MM.1S (cell line): Measurements from ENCODE around the gene PANK2.

Source experiments
- DNase-seq: peaks from one replicate; pipeline ENCODE4 v3.0.0-alpha.2; 2015
- H2AFZ ChIP-seq: fragments of 300-600 bp; sonication (generic); 2 replicates; pipeline ENCODE4 v1.6.0; 2016; ENCODE audit warnings: antibody characterized with exemption, low read length
- H3F3A ChIP-seq: fragments of 300-600 bp; sonication (generic); 2 replicates; pipeline ENCODE4 v1.6.1; 2016; ENCODE audit warnings: mild to moderate bottlenecking, antibody characterized with exemption, low read length, moderate library complexity, mixed read lengths; ENCODE audit not compliant: insufficient read depth
- H3K27ac ChIP-seq: fragments of 300-600 bp; sonication (generic); 2 replicates; pipeline ENCODE4 v1.5.1; 2016; ENCODE audit warnings: mild to moderate bottlenecking, low read length
- H3K27me3 ChIP-seq: fragments of 300-600 bp; sonication (generic); replicated peaks from 2 replicates; pipeline ENCODE4 v1.6.0; 2016; ENCODE audit warnings: low read length; ENCODE audit not compliant: insufficient read depth
- H3K36me3 ChIP-seq: fragments of 300-600 bp; sonication (generic); replicated peaks from 2 replicates; pipeline ENCODE4 v1.6.1; 2016; ENCODE audit warnings: mild to moderate bottlenecking, low read length, mixed read lengths; ENCODE audit not compliant: insufficient read depth
- H3K4me1 ChIP-seq: fragments of 300-600 bp; sonication (generic); 2 replicates; pipeline ENCODE4 v1.6.1; 2016; ENCODE audit warnings: low read length, mixed read lengths
- H3K4me2 ChIP-seq: fragments of 300-600 bp; sonication (generic); 2 replicates; pipeline ENCODE4 v1.6.0; 2016; ENCODE audit warnings: low read depth, low read length
- H3K4me3 ChIP-seq: fragments of 300-600 bp; sonication (generic); 2 replicates; pipeline ENCODE4 v1.5.1; 2016; ENCODE audit warnings: low read length, mixed read lengths
- H3K79me2 ChIP-seq: fragments of 300-600 bp; sonication (generic); 2 replicates; pipeline ENCODE4 v1.6.1; 2016; ENCODE audit warnings: mixed run types, low read length, mixed read lengths
- H3K9ac ChIP-seq: fragments of 300-600 bp; sonication (generic); 2 replicates; pipeline ENCODE4 v1.6.1; 2016; ENCODE audit warnings: low read length, mixed read lengths
- H3K9me2 ChIP-seq: fragments of 300-600 bp; sonication (generic); replicated peaks from 2 replicates; pipeline ENCODE4 v1.6.1; 2016; ENCODE audit warnings: mild to moderate bottlenecking, low read length, mixed read lengths; ENCODE audit not compliant: insufficient read depth
- H3K9me3 ChIP-seq: fragments of 300-600 bp; sonication (generic); replicated peaks from 2 replicates; pipeline ENCODE4 v1.6.1; 2016; ENCODE audit warnings: mild to moderate bottlenecking, low read length, mixed read lengths; ENCODE audit not compliant: insufficient read depth
- H4K20me1 ChIP-seq: fragments of 300-600 bp; sonication (generic); 2 replicates; pipeline ENCODE4 v1.6.1; 2016; ENCODE audit warnings: mild to moderate bottlenecking, low read length, moderate library complexity, mixed read lengths; ENCODE audit not compliant: insufficient read depth
- EZH2 ChIP-seq: fragments of 300-600 bp; sonication (generic); optimal IDR thresholded peaks from 2 replicates; pipeline ENCODE3; 2017; ENCODE audit warnings: low read depth, mild to moderate bottlenecking, antibody characterized with exemption, low read length, mixed read lengths
- EZH2phosphoT487 ChIP-seq: fragments of 300-600 bp; sonication (generic); IDR thresholded peaks from 2 replicates; pipeline ENCODE4 v1.6.1; 2018; ENCODE audit warnings: antibody characterized with exemption, low read length
- TF ChIP-seq, protein P1 (sequence below): fragments of 300-600 bp; sonication (generic); IDR thresholded peaks from 2 replicates; pipeline ENCODE4 v1.5.1; 2016; ENCODE audit warnings: antibody characterized with exemption, low read length, mixed read lengths

PANK2 gene

DNA sequence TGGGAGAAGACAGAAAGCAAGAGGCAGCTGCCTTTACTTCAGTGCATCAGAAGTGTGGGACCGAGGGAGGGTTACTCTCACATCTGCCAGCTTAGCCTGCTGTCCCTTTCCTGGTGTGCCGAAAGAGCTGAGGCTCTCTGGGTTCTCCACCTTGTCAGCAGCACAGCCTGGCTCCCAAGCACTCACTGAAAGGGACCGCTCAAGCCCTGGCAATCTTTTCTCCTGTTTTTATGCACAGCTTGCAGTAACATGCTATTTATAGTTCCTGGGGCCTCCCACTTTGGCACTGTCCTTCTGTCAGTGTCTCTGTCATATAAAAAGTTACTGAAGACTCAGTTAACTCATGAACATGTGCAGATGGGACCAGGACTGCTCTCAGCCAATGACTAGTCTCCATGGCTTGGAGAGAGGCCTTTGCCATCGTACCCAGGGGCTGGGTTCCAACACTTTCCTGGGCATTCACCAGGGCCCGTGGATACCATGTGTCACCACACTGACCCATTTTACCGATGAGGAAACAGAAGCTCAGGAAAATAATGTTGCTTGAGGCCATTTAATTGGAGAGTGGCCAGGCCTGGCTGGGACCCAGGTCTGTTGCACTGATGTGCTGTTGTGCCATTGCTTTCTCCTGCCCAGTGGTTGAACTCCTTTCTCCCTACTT is 46.2 kb downstream of the PANK2 start:
- Histone ChIP-seq H2AFZ (no peak overlapping the region), H3K9ac (no peak overlapping the region), H4K20me1 (no peaks in the 10 kb centered on the region), H3K4me3 (no peak overlapping the region), H3K4me1 (peaks cover 12% of the 10 kb centered on the region), H3K9me3 (no peaks in the 10 kb centered on the region), H3K4me2 (no peak overlapping the region), H3K27ac (no peak overlapping the region), H3K27me3 (no peaks in the 10 kb centered on the region), H3K36me3 (no peaks in the 10 kb centered on the region), H3K79me2 (no peaks in the 10 kb centered on the region), H3F3A (no peaks in the 10 kb centered on the region), H3K9me2 (no peaks in the 10 kb centered on the region)
- no peak for TF ChIP-seq EZH2phosphoT487
- TF ChIP-seq, protein P1, sequence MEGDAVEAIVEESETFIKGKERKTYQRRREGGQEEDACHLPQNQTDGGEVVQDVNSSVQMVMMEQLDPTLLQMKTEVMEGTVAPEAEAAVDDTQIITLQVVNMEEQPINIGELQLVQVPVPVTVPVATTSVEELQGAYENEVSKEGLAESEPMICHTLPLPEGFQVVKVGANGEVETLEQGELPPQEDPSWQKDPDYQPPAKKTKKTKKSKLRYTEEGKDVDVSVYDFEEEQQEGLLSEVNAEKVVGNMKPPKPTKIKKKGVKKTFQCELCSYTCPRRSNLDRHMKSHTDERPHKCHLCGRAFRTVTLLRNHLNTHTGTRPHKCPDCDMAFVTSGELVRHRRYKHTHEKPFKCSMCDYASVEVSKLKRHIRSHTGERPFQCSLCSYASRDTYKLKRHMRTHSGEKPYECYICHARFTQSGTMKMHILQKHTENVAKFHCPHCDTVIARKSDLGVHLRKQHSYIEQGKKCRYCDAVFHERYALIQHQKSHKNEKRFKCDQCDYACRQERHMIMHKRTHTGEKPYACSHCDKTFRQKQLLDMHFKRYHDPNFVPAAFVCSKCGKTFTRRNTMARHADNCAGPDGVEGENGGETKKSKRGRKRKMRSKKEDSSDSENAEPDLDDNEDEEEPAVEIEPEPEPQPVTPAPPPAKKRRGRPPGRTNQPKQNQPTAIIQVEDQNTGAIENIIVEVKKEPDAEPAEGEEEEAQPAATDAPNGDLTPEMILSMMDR: no peak
- no peak for TF ChIP-seq EZH2
- DNase-seq: no peak

DNA sequence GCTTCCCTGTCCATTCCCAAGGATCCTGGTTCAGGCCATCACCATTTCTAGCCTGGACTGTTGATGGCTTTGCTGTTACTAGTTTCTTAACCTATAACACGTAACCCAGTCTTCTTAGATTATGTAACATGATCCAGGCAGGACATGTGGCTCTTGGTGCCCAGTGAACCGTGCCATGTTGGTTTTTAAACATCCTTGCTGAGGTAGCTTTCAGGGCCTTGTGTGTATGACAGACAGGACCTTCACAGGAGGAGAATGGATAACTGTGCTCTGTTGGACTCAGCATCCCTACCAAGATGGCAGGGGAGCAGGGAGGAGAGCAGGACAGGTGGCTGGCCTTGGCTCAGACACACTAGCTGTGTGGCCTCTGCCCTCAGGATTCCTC is 46.8 kb downstream of the PANK2 start:
- no peaks in the 10 kb centered on the region for H3K9me2 ChIP-seq
- no peak overlapping the region for H3K4me2 ChIP-seq
- no peaks in the 10 kb centered on the region for H3K79me2 ChIP-seq
- TF ChIP-seq EZH2 (no peak), EZH2phosphoT487 (no peak)
- TF ChIP-seq, protein P1: no peak
- DNase-seq: no peak
- no peak overlapping the region for H3K27ac ChIP-seq
- H3K36me3 ChIP-seq: no peaks in the 10 kb centered on the region
- H3K4me1 ChIP-seq: peaks cover 12% of the 10 kb centered on the region
- no peak overlapping the region for H2AFZ ChIP-seq
- no peaks in the 10 kb centered on the region for H4K20me1 ChIP-seq
- H3K9ac ChIP-seq: no peak overlapping the region
- H3K9me3 ChIP-seq: no peaks in the 10 kb centered on the region
- no peaks in the 10 kb centered on the region for H3F3A ChIP-seq
- H3K4me3 ChIP-seq: no peak overlapping the region
- no peaks in the 10 kb centered on the region for H3K27me3 ChIP-seq

DNA sequence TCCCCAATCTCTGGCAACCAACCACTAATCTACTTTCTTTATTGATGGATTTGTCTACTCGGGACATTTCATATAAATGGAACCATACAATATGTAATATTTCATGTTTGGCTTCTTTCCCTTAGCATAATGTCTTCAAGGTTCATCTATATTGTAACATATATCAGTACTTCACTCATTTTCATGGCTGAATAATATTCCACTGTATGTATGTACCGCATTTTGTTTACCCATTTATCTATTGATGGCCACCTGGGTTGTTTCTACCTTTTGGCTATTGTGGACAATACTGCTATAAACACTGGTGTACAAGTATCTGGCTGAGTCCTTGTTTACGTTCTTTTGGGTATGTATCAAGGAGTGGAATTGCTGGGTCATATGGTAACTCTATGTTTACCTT is 48.4 kb downstream of the PANK2 start:
- no peaks in the 10 kb centered on the region for H3K27me3 ChIP-seq
- no peak overlapping the region for H3K4me3 ChIP-seq
- H3K79me2 ChIP-seq: no peaks in the 10 kb centered on the region
- no peak overlapping the region for H2AFZ ChIP-seq
- no peak overlapping the region for H3K9ac ChIP-seq
- DNase-seq: no peak
- no peak overlapping the region for H3K4me2 ChIP-seq
- H3K4me1 ChIP-seq: peaks cover 7% of the 10 kb centered on the region
- no peak for TF ChIP-seq EZH2phosphoT487
- TF ChIP-seq, protein P1: no peak
- no peak for TF ChIP-seq EZH2
- H3K9me3 ChIP-seq: no peaks in the 10 kb centered on the region
- no peak overlapping the region for H3K27ac ChIP-seq
- no peaks in the 10 kb centered on the region for H3K36me3 ChIP-seq
- H3K9me2 ChIP-seq: no peaks in the 10 kb centered on the region
- H4K20me1 ChIP-seq: no peaks in the 10 kb centered on the region
- no peaks in the 10 kb centered on the region for H3F3A ChIP-seq
